Omental fat pad (tissue), 4 donors: ENCODE measurements around the gene LGALS3BP. TPM values are rescaled to one million over a fixed set of nuclear protein-coding genes. Genes with fewer than 3 reads are reported as not detected.

Experiments
- ATAC-seq: fragments of 150-250 bp; one replicate; pipeline ENCODE4 v1.9.1; 2016; ENCODE audit warnings: mild to moderate bottlenecking, moderate library complexity; ENCODE audit not compliant: low FRiP score
- DNase-seq: peaks from one replicate; pipeline ENCODE4 v3.0.0-alpha.2; 2019; ENCODE audit warnings: low spot score
- total RNA-seq, 4 donors: library from RNA; depleted of rRNA; stranded (reverse); fragments of >200 nt; gene quantifications; one replicate each; pipeline ENCODE4 v1.1.0, GENCODE V29; 2016
- TF ChIP-seq, protein P1 (sequence below), 3 donors: fragments of 450-650 bp; IDR thresholded peaks; one replicate each; pipeline ENCODE4 v1.5.1; 2016 to 2017; ENCODE audit warnings: antibody characterized with exemption in 3 of 3, mild to moderate bottlenecking in 3 of 3, moderate library complexity in 2 of 3

The LGALS3BP gene
- total RNA-seq, 4 donors from 2014 or later, result 325 to 516 (median 441) TPM

DNA sequence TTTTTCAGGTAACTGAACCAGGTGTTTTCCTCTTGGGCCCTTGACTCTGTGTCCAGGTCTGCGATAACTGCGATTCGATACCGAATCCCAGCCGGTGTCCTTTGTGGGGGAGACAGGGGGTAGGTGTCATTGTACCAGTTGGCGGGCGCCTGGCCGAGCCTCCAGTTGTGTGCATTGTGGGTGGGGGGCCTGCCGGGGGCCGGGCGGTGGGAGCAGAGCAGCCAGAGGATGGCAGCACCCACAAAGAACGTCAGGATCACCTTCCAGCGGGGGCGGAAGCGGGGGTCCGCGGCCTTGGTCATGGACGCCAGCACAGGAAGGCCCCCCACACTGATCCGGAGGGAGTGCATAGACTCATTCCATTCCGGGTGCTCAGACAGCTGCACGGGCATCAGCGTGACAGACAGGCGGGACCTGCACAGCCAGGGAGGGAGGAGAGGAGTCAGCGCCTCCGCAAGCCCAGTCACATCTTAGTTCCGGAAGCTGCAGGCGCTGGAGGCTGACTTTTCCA lies 17.6 kb upstream of the LGALS3BP start:
- DNase-seq (peak; percentile 14), ATAC-seq (no peak)
- TF ChIP-seq, protein P1, sequence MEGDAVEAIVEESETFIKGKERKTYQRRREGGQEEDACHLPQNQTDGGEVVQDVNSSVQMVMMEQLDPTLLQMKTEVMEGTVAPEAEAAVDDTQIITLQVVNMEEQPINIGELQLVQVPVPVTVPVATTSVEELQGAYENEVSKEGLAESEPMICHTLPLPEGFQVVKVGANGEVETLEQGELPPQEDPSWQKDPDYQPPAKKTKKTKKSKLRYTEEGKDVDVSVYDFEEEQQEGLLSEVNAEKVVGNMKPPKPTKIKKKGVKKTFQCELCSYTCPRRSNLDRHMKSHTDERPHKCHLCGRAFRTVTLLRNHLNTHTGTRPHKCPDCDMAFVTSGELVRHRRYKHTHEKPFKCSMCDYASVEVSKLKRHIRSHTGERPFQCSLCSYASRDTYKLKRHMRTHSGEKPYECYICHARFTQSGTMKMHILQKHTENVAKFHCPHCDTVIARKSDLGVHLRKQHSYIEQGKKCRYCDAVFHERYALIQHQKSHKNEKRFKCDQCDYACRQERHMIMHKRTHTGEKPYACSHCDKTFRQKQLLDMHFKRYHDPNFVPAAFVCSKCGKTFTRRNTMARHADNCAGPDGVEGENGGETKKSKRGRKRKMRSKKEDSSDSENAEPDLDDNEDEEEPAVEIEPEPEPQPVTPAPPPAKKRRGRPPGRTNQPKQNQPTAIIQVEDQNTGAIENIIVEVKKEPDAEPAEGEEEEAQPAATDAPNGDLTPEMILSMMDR (IDR thresholded peaks at IDR 0.05), result no peak

DNA sequence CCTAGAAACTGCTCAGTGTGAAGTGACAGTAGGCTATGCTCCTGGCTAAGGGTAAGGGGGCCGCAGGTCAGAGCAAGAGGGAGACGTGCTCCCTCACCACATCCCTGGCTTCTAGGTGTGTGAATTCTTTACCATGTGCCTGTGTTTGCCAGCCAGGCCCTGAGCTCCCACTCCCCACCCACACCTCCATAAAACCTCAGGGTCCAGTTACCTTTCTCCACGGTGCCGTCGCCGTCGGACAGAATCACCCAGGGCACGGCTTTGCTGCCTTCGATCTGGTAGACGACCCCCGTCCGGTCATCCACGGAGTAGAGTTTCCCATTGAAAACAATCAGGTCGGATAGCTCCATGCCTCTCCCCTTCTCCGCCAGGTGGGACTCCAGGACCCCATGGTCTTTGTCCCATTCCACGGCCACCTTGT lies 17.1 kb upstream of the LGALS3BP start:
- TF ChIP-seq, protein P1 (IDR thresholded peaks at IDR 0.05), result no peak
- no peak for ATAC-seq
- DNase-seq, result no peak

DNA sequence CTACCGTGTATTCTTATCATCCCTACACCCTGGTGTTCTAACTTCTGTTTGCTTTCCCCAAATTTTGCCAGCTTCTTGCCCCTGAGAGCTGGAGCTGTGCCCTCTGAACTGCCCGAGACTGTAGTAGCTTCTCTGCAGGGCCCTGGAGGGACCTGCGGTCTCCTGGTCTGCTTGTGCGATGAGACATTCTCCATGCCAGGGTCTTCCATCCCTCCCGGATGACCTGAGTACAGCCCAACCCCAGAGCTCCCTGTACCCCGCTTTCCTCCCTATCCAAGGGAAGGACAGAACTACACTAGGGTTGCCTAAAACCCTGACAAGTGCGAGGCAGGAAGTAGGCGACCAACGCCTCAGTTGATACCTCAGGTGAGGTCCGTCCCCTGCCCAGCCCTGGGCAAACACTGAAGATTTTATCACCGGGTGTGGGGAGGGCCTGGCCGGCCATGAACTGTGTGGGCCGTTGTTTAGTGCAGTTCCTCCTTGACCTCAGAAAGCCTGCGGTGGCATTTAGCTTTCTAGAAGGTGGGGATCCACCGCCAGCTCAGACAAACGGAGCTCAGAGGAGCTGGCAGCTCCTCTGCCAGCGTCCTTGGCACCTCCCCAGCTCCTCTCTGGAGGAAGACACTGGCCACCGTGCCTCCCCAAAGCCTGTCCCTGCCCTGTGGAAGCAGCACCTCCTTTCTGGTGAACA lies 16.2 kb upstream of the LGALS3BP start:
- ATAC-seq (peak; percentile 11), DNase-seq (peak; percentile 20)
- TF ChIP-seq, protein P1 (IDR thresholded peaks at IDR 0.05), result no peak

DNA sequence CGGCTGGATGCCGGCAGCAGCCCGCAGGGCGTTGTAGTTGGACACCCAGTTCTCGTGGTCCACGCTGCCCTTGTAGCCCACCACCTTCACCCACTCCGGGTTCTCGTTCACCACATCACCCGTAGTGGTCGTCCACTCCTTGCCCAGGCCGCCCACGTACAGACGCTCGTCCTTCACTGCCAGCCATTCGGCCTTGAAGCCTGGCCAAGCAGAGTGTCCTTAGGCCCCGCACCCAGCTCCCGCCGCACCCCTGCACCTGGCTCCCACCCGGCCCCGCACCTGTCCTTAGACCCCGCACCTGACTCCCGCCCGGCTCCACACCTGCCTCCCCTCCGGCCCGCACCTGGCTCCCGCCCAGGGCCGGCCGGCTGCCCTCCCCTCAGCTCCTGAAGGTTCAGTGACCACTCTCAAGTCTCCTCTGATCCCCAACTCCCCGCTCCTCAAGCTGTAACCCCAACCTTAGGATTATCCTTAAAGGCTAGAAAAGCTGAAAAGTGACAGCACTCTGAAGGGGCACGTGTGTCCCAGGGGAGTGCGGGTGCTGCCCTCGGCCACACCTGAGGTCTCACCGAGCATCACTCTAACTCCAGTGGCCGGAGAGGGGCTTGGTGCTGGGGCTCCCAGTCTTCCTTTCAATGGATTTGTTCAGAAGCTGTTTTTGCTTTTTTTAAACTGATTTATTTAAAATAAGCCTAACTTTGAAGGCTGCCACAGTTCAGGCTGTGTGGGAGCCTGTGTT lies 15.5 kb upstream of the LGALS3BP start:
- no peak for ATAC-seq
- TF ChIP-seq, protein P1 (IDR thresholded peaks at IDR 0.05), result no peak
- peak; percentile 16 for DNase-seq

DNA sequence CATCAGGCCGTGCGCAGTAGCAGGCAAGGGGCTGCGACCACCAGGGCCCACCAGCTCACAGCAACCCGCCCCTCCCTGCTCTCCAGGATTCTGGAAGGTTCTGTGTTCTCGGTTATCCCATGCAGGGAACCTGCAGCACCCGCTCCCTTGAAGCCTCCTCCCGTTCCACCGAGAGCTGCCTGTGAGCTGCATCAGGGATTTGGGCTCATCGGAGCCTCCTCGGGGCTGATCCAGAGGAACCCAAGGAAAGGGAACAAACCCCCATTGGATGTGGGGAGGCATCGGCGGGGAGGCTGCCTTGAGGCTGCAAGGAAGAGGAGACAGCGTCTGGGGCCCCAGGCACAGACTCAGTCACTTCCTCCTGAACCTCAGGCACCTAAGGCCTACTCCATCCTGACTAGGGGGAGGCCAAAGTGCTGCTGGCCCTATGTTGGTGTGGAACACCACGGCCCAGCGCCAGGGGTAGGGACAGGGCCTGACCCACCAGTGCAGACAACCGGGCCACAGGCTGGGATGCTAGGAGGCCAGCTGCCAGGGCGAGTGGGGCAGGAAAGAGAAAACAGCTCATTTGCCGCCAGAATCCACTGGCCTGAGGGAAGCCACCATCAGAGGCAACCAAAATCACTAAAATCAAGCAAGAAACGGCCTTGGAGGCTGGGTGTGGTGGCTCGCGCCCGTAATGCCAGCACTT lies 14.4 kb upstream of the LGALS3BP start:
- DNase-seq, result no peak
- TF ChIP-seq, protein P1 (IDR thresholded peaks at IDR 0.05), result no peak
- no peak for ATAC-seq

DNA sequence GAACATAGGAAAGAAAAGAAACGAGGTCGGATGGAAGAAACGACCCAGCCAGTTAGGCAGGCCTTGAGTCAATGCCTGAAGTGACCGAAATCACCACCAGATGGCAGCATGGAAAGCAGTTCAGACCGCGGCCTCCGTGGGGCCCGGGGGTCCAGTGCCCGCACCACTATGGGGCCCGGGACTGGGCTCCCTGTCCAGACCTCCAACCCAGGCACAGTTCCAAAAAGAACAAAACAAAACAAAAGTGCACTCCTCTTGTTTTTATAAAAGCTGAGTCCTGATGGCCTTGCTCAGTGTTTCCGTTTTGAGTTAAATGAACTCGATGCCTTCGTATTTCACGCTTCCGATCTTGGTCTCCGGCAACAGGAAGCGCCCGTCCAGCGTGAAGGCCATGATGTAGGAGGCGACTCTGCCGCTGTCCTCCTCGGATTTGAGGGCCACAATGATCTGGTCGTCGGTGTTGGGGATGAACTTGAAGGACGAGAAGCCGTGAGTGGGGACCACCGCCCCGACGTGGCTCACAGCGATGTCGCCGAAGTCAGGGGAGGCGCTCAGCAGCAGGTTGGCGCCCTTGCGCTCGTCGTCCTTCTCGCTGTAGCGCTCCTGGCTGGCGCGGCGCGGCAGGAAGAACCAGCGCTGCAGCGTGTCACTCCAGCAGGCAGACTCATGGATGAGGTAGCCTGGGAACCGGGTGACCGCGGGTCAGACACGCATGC lies 13.7 kb upstream of the LGALS3BP start:
- ATAC-seq (no peak), DNase-seq (peak; percentile 79)
- TF ChIP-seq, protein P1 (IDR thresholded peaks at IDR 0.05), result peak in 1 of 3 donors; percentile 44
